Stimulated activated CD4-positive, alpha-beta T cell treated with anti-CD3 and anti-CD28 coated beads, Interleukin-4, amount 100 ng/mL, for 24 hours (primary cell): Measurements from ENCODE around the gene HOMER2.
"Not testable (repeated sequence)": the region's sequence is repeated elsewhere in the genome, so short reads cannot be mapped to it uniquely, and the experiment has no call there.

ENCODE experiments used
- DNase-seq: peaks from one replicate; pipeline ENCODE4 v3.0.0-alpha.2; 2020

Gene HOMER2

GRCh38 chr15:82830427-82831173 lies 121.9 kb downstream of the HOMER2 start:
- DNase-seq, result no peak

GRCh38 chr15:82829234-82829633 lies 123.3 kb downstream of the HOMER2 start:
- DNase-seq, result no peak

GRCh38 chr15:82828075-82828474 lies 124.4 kb downstream of the HOMER2 start:
- no peak for DNase-seq

DNA sequence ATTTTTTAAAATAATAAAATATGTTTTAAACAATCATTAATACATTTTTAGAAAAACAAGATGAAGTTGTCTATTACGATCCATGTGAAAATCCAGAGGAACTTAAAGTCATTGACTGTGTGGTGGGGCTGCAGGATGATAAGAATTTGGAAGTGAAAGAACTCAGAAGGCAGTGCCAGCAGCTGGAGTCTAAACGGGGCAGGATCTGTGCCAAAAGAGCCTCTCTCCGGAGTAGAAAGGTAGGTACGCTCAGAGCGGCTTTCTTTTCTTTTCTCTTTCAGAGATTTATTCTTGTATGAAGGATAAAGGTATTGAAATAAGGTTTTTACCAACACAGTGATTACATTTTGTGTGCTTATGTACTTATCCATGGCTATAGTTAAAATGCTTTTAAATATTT lies 129.5 kb downstream of the HOMER2 start:
- no peak for DNase-seq

- not testable (repeated sequence) for DNase-seq
Observed at GRCh38 chr15:82821851-82822250, 130.7 kb downstream of the HOMER2 start.

- not testable (repeated sequence) for DNase-seq
Observed at GRCh38 chr15:82821396-82821795, 131.1 kb downstream of the HOMER2 start.

DNA sequence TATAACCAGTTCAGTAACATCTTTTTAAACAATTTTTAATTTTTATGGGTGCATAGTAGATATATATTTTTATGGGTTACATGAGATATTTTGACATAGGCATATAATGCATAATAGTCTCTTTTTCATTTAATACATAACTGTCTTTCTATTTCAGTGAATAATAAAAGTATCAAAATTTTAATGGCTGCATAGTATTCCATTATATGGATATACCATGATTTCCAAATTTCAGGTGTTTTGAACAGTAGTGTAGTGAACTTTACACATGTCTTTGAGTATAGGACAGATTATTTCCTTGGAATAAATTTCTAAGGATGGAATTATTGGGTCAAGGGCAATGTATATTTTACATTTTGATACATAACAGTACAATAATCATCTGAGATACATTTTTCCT lies 132.4 kb downstream of the HOMER2 start:
- DNase-seq, result no peak

DNA sequence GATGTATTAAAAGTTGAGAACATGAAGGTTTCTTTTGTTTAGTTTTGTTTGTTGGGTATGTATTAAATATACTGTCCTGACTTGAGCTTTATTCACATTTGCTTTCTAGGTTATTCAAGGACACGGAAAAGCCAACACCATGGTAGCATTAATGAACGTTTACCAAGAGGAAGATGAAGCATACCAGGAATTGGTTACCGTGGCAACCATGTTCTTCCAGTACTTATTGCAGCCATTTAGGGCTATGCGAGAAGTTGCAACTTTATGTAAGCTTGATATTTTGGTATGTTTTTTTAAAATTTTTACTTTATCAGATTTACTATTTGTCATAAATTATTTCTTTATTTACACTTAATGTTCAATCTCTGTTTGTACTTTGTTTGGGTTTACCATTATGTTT lies 139.5 kb downstream of the HOMER2 start:
- no peak for DNase-seq

GRCh38 chr15:82810890-82811426 lies 141.6 kb downstream of the HOMER2 start:
- DNase-seq, result peak; percentile 62

- peak; percentile 19 for DNase-seq
Observed at GRCh38 chr15:82810061-82810889, 142.2 kb downstream of the HOMER2 start.

- peak; percentile 96 for DNase-seq
Observed at GRCh38 chr15:82809308-82810060, 143.0 kb downstream of the HOMER2 start, which contains the start of gene WHAMM. Gene WHAMM, plus strand, starts transcription at chr15:82809628. Its CDS starts 99 bp downstream, at chr15:82809727.

DNA sequence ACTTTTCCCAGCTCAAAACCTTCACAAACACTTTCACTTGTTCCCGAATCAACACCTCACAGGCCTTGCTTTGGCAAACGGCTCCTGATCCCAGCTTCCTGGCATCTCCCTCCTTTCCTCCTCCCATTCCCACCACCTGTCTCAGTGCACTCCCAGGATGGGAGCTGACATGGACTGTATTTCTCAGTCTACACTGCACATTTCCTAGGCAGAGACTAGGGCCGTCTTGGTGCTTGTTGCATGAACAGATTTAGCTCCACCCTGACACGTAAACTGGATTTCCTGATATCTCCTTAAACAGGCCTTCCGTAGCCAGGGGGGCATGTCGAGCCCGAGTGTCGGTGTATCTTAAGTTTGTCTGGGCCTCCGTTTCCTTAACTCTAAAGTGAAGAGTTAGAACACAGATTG lies 143.9 kb downstream of the HOMER2 start:
- DNase-seq, result no peak

GRCh38 chr15:82807920-82808633 lies 144.4 kb downstream of the HOMER2 start:
- no peak for DNase-seq

DNA sequence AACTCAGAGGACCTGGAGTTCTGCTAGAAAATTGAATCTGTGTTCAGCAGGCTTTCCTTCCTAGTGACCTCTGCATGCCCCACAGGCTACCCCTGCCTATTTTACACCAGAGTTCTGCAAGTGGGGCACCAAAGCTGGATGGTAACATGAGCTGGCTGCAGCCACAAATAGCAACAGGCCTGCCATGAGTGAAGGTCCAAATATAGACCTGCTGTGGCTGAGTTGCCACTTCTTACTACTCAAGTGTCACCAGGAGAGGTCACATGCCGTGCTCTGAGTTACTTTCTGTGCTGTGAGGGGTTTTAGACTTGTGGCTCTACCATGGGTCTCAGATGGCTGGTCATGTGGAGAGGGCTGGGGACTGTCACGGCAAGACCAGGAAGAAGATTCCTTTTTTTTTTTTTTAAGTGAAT lies 146.5 kb downstream of the HOMER2 start, which contains the start of gene FSD2:
Gene FSD2, minus strand, starts transcription at position 76 of the 413 bp plus-strand sequence. CDS start 18,679 bp downstream, outside the sequence.
- no peak for DNase-seq

- DNase-seq, result no peak
Observed at GRCh38 chr15:82804575-82804949, 148.0 kb downstream of the HOMER2 start.

DNA sequence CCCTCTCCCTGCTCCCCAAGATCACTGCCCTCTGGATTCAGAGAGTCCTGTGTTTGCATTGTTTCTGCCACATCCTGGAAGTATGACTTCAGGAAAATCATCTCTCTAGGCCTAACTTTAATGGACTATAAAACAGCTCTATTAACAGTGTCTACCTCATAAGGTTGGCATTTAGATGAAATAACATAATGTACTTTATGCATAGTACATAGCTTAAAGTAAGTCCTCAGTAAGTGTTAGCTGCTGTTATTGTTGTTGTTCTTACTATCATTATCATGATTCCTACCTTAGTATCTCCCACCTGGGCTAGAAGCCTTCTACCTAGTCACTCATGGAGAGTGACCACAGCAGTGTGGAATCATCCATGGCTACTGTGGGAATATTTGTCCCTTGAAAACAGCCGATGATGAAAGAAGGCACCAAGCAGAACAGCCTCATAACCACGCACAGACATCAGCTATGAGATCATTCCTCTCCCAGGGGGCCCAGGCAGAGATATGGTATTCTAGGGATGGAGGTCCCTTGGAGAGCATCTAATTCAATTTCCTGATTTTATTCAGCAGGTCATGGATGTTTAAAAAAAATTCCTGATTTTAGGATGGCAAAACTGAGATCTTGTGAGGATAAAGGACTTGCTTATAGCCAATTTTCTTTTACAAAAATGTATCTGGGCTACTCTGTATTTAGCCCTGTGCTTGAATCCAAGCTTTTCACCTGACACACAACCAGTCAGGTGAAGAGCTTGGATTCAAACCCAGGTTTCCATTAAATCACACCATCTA lies 148.5 kb downstream of the HOMER2 start:
- DNase-seq, result no peak

- DNase-seq, result no peak
Observed at GRCh38 chr15:82802497-82802896, 150.0 kb downstream of the HOMER2 start.

DNA sequence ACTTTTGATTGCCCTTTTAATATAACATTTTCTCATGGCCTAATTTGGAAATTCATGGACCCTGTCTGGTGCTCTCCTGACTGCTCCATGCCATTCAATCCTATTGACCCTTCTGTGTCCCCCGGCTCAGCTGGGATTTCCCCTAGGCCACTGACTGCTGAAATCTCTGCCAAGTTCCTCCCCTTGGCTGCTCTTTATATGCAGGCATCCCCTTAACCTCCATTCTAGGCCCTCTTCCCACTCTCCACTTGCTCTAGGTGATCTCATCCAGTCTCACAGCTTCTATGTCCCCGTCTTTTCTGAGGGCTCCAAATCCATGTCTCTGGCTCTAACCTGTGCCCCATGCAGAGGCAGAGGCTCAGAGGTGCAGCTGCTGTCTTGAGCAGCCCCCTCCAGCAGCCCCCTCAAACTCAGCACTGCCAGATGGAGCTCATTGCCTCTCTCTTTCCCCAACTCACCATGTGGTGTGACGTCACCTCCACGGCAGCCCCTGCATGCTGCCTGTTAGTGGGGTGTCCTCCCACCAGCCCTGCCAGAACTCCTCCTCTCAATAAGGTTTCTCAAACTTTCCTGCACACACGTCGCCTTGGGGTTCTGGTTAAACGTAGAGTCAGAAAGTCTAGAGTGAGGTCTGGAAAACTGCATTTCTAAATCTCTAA lies 153.2 kb downstream of the HOMER2 start:
- DNase-seq, result no peak
